Stimulated activated naive CD4-positive, alpha-beta T cell (primary cell): Measurements from ENCODE around the gene AGER.
"Not testable (repeated sequence)": the region's sequence is repeated elsewhere in the genome, so short reads cannot be mapped to it uniquely, and the experiment has no call there.

Experiments used
- DNase-seq, 6 experiments: peaks; one replicate each; lab custom pipeline; 2025; lab: John Stamatoyannopoulos, UW

The AGER gene

GRCh38 chr6:32198866-32199265, 14.8 kb upstream of the AGER start:
- DNase-seq: no peak

DNA sequence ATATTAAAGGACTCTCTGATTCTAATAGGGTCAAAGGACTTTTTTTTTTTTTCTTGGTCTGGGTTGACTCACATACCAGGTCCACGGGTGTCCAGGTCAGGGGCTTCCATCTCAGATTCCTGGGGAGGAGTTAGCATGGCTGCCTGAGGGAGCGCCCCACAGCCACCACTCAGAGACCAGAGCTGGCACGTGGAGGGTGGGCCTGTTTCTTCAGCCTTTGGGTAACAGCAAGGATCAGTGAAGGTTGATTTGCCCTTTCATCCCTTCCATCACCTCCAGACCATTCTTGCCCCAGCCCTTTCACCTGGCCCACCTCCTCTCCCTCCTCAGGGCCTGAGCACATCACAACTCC, 14.3 kb upstream of the AGER start:
- DNase-seq: no peak

DNA sequence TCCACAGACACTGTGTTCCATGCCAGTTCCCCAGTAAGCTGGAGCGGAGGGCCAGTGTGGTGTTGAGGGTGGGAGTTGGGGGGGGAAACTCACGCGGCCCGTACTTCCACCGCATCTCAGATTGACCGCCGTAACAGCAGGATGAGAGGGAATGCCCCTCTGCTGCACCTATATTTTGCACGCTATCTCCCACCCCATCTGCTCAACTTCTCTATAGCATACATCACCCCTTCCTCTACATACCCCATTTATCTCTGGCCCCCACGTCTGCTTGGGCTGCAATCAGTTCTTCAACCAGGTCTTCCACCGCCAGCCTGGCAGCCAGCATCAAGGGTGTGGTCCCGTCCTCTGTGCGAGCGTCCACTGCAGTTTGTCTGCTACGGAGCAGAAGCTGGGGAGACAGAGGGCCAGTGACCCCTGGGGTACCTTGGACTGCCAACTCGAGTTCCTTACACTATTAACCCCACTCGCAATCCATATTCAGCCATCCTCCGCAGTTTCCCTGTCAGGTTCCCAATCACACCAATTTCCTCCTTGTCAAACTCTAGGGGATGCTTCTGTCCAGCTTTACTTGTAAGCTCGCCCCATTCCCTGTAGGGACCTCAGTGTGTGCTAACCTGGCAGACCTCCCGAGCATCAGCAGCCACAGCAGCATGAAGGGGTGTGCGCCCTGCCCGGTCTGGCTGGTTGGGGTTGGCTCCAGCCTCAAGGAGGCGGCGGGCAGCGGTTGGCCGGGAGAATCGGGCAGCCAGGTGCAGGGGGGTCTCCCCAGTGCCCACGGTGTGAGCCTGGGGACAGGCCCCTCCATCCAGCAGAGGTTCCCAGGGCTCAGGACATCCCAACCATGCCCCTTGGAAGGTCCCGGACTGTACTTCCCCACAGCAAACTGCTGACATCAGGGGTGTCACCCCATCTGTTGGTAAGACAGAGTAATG, 12.9 kb upstream of the AGER start:
- DNase-seq: no peak

DNA sequence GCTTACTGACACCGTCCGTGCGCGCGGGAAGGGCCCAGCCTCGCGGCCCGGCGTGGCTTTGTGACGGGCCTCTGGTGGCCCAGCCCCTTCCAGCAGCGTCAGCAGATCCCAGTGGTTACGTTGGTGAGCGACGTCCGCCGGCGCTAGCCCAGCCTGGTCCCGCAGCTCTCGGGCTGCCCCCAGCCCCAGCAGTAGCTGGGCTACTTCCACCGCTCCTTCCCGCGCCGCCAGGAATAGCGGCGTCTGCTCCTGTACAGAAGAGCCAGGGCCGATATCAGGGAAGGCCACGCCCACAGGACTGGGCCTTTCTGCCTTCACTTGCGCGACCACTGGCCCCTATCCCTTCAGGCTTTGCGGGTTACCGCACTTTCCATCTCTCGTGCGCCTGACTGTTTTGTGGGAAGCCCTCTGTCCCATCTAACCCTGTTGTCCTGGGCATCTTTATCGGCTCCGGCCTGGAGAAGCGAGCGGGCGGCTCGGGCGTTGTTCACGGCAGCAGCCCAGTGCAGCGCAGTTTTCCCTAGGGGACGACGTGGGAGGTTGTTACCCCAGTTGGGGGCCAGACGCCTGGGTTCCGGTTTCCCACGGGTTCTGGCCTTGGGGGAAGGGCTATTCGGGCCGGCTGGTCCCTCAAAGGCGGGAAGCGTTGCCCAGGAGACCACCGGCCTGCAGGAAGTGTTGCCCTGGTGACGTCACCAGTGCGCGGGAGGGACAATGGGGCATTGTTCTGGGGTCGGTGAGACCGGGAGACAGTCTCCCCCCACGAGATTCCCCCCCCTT, 12.0 kb upstream of the AGER start:
- DNase-seq: peak in 2 of 6 experiments; percentile 49 to 68

- peak; percentile 95 to 99 (median 98) for DNase-seq
These were observed 11.5 kb upstream of the AGER start for GRCh38 chr6:32195652-32195901.

- DNase-seq: peak in 1 of 6 experiments; percentile 50
These were observed 11.0 kb upstream of the AGER start for GRCh38 chr6:32194825-32195651.

DNA sequence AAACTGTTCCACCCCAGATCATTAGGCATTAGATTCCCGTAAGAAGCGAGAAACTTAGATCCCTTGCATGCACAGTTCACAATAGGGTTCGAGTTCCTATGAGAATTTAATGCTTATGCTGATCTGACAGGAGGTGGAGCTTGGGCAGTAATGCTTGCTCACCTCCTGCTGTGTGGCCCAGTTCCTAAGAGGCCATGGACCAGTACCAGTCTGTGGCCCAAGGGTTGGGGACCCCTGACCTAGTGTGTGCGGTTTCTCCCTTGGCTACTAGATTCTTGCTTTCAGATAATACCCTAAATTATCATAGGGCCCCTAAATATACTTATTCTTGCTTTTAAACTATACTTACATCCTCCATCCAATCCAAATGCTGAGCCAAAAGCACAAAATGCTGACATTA, 10.3 kb upstream of the AGER start:
- DNase-seq: no peak

DNA sequence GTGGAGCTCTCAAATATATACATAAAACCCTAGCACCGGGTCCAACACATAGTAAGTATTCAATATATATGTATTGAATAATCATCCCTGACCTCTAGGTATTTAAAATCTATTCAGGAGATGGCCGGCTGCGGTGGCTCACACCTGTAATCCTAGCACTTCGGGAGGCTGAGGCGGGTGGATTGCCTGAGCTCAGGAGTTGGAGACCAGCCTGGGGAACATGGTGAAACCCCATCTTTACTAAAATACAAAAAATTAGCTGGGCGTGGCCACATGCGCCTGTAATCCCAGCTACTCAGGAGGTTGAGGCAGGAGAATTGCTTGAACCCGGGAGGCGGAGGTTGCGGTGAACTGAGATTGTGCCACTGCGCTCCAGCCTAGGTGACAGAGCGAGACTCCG, 9.0 kb upstream of the AGER start:
- not testable (repeated sequence) for DNase-seq

DNA sequence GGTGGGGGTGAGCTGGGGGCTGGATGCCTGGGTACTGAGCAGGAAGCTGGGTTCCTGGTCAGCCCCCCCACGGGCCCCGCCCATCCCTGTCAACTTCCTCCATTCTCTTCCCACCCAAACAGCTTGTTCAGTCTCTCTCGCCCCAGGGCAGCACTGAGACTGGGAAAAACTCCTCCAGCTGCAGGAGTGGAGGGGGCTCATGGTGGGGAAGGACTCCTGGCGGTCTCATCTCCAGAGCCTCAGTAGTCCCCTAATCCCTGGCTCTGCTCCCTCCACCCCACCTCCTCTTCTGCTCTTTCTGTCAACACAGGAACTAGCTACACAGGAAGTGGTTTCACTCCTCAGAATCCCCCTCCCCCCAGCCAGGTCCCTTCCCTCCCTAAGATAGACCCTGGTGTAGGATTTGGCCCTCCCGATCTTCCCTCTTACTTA, 8.6 kb upstream of the AGER start, which contains the start of gene GPSM3:
Gene GPSM3 (minus strand): TSS at position 36 of the 432 bp plus-strand sequence. CDS start 130 bp downstream, outside the sequence.
- peak; percentile 28 to 80 (median 66) for DNase-seq

GRCh38 chr6:32191696-32192607, 7.9 kb upstream of the AGER start:
- peak in 1 of 6 experiments; percentile 30 for DNase-seq

GRCh38 chr6:32190911-32191677, 7.0 kb upstream of the AGER start:
- peak in 1 of 6 experiments; percentile 19 for DNase-seq

- peak; percentile 60 to 84 (median 78) for DNase-seq
These were observed 6.2 kb upstream of the AGER start, which contains the start of gene PBX2 for GRCh38 chr6:32190054-32190851. Gene PBX2, minus strand, starts transcription at chr6:32190202. Its CDS starts 287 bp downstream, at chr6:32189915.

- no peak for DNase-seq
These were observed 5.6 kb upstream of the AGER start for GRCh38 chr6:32189742-32190053.

GRCh38 chr6:32189069-32189741, 5.2 kb upstream of the AGER start:
- DNase-seq: no peak

GRCh38 chr6:32188381-32189068, 4.5 kb upstream of the AGER start:
- no peak for DNase-seq

GRCh38 chr6:32187725-32188380, 3.8 kb upstream of the AGER start:
- not testable (repeated sequence) for DNase-seq

DNA sequence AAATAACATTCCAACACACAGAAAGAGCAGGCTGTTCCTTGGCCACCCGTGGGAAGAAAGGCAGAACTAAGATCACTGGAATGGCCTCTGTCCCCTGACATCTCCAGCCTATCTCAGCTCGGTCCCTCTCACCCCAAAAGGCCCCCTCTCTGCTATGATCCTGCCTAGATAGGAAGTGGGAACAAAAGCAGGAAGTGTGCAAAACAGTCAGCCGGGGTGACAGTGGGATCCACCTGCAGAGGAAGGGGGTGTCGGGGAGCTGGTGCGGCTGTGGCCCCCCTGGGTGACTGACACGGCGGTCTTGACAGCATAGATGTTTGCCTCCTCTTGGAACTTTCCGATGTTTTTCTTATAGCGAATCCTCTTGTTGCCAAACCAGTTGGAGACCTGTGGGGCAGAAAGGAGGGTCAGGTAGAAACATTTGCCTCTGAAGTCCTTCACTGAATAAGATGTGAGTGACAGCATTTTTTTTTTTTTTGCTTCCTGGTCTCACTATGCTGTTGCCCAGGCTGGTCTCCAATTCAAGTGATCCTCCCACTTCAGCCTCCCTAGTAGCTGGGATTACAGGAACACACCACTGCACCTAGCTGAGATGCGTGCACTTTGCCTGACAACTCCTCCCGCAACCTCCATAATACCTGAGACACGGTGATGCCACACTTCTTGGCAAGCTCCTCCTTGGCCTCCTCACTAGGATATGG, 3.1 kb upstream of the AGER start:
- DNase-seq: no peak
